Adipocyte (in vitro differentiated cells): Measurements from ENCODE around the gene SLAMF1.
"Not testable (repeated sequence)": the region's sequence is repeated elsewhere in the genome, so short reads cannot be mapped to it uniquely, and the experiment has no call there.

Experiments
- DNase-seq: peaks from one replicate; pipeline ENCODE4 v3.0.0-alpha.2; 2015; ENCODE audit warnings: low read depth
- H3K27me3 ChIP-seq: replicated peaks from 2 replicates; pipeline ENCODE4 v1.7.0; 2013; ENCODE audit warnings: mild to moderate bottlenecking, low read length, moderate library complexity; ENCODE audit not compliant: control insufficient read depth, insufficient read depth
- H3K36me3 ChIP-seq: 2 replicates; pipeline ENCODE4 v1.7.0; 2013; ENCODE audit warnings: low read length, mild to moderate bottlenecking, moderate library complexity; ENCODE audit not compliant: control insufficient read depth, insufficient read depth, severe bottlenecking
- H3K4me1 ChIP-seq: 2 replicates; pipeline ENCODE4 v1.7.0; 2013; ENCODE audit warnings: mild to moderate bottlenecking, low read length, moderate library complexity; ENCODE audit not compliant: control insufficient read depth, insufficient read depth
- H3K4me3 ChIP-seq: 2 replicates; pipeline ENCODE4 v1.7.0; 2013; ENCODE audit warnings: mild to moderate bottlenecking, low read length, moderate library complexity
- H3K9ac ChIP-seq: 2 replicates; pipeline ENCODE4 v1.7.0; 2013; ENCODE audit warnings: mild to moderate bottlenecking, low read length, moderate library complexity
- H3K9me3 ChIP-seq: 2 replicates; pipeline ENCODE4 v1.7.0; 2013; ENCODE audit warnings: mild to moderate bottlenecking, low read length, moderate library complexity; ENCODE audit not compliant: control insufficient read depth

Gene SLAMF1

DNA sequence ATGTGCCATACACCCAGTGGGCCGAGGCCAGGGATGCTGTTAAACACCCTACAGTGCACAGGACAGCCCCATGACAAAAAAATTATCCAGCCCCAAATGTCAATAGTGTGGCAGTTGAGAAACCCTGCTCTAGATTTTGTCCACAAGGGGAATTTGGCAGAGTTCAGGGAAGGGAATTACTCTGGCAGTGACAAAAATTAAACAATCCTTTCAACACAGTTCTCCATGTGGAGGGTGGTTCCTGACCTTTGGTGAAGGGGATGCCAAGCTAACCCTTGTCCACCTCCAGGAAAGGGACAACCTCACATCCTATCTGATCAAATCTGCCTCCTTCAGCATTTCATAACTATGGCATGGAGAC, 39.2 kb downstream of the SLAMF1 start:
- Histone ChIP-seq H3K4me3 (no peak overlapping the region), H3K9ac (no peak overlapping the region), H3K27me3 (peaks cover 32% of the 10 kb centered on the region), H3K4me1 (no peaks in the 10 kb centered on the region), H3K9me3 (no peaks in the 10 kb centered on the region), H3K36me3 (no peaks in the 10 kb centered on the region)
- no peak for DNase-seq

- Histone ChIP-seq H3K9me3 (no peaks in the 10 kb centered on the region), H3K27me3 (peaks cover 27% of the 10 kb centered on the region), H3K36me3 (no peaks in the 10 kb centered on the region), H3K4me3 (no peak overlapping the region), H3K9ac (no peak overlapping the region), H3K4me1 (no peaks in the 10 kb centered on the region)
- peak; percentile 57 for DNase-seq
These were observed 39.7 kb downstream of the SLAMF1 start for GRCh38 chr1:160607011-160607671.

GRCh38 chr1:160606611-160607010, 40.2 kb downstream of the SLAMF1 start:
- H3K4me3 ChIP-seq, result no peak overlapping the region
- no peaks in the 10 kb centered on the region for H3K36me3 ChIP-seq
- DNase-seq, result no peak
- H3K9me3 ChIP-seq, result peaks cover 3% of the 10 kb centered on the region
- peaks cover 24% of the 10 kb centered on the region for H3K27me3 ChIP-seq
- H3K4me1 ChIP-seq, result no peaks in the 10 kb centered on the region
- H3K9ac ChIP-seq, result no peak overlapping the region

DNA sequence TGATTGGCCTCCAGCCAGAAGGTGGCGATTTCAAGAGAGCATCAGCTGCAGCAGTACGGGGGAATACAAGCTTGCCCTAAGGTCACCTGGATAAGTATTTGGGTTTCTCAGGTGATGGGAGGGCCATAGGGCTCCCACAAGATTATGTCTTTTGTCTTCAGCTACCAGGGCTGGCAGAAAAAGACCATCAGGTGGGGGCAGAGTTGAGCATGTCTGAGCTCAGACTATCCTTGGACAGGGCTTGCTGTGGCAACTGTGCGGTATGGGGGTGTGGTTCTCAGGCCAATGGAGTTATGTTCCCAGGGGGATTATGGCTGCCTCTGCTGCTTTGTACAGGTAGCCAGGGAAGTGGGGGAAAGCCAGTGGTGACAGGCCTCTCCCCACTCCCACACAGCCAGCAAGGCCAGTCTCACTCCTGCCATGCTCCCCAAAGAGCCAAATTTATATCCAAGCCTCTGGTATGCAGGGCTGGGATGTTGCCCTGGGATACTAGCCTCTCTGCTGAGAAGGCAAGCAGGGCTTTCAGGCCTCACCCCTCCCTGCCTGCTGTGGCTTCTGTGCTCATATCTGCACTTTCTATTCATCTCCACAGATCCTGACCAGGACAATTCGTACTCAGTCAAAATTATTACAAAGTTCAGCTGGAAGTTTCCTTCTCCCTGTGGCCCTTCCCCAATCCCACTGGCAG, 40.9 kb downstream of the SLAMF1 start:
- Histone ChIP-seq H3K4me3 (no peak overlapping the region), H3K9me3 (peaks cover 6% of the 10 kb centered on the region), H3K27me3 (peaks cover 24% of the 10 kb centered on the region), H3K9ac (no peak overlapping the region), H3K4me1 (no peaks in the 10 kb centered on the region), H3K36me3 (no peaks in the 10 kb centered on the region)
- DNase-seq, result no peak

GRCh38 chr1:160605205-160605604, 41.6 kb downstream of the SLAMF1 start:
- Histone ChIP-seq H3K4me3 (no peak overlapping the region), H3K9me3 (peaks cover 6% of the 10 kb centered on the region), H3K36me3 (no peaks in the 10 kb centered on the region), H3K9ac (no peak overlapping the region), H3K27me3 (peaks cover 16% of the 10 kb centered on the region), H3K4me1 (no peaks in the 10 kb centered on the region)
- DNase-seq, result no peak

- Histone ChIP-seq H3K4me3 (no peak overlapping the region), H3K27me3 (no peaks in the 10 kb centered on the region), H3K9me3 (peaks cover 6% of the 10 kb centered on the region), H3K9ac (no peak overlapping the region), H3K36me3 (no peaks in the 10 kb centered on the region), H3K4me1 (no peaks in the 10 kb centered on the region)
- no peak for DNase-seq
These were observed 49.1 kb downstream of the SLAMF1 start for GRCh38 chr1:160597705-160598104.

DNA sequence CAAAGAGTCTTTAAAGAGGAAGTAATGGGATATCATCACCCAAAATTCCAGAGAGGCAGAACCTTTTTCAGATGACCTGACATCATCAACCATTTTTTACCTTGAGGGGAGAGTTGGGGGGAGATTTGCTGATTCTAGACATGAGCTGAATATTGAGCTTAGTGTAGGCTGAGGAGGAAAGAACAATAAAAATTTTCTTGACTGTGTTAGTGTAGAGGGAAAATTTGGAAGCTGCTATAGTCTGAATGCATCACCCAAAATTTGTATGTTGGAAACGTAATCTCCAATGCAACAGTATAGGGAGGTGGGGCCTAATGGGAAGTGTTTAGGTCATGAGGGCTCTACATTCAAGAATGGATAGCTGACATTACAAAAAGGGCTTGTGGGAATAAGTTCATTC, 49.8 kb downstream of the SLAMF1 start:
- Histone ChIP-seq H3K9me3 (peaks cover 6% of the 10 kb centered on the region), H3K27me3 (no peaks in the 10 kb centered on the region), H3K9ac (no peak overlapping the region), H3K36me3 (no peaks in the 10 kb centered on the region), H3K4me1 (no peaks in the 10 kb centered on the region), H3K4me3 (no peak overlapping the region)
- no peak for DNase-seq

GRCh38 chr1:160590488-160590887, 56.4 kb downstream of the SLAMF1 start:
- H3K36me3 ChIP-seq, result no peaks in the 10 kb centered on the region
- H3K4me3 ChIP-seq, result no peak overlapping the region
- no peaks in the 10 kb centered on the region for H3K4me1 ChIP-seq
- no peaks in the 10 kb centered on the region for H3K9me3 ChIP-seq
- no peak overlapping the region for H3K9ac ChIP-seq
- no peaks in the 10 kb centered on the region for H3K27me3 ChIP-seq
- DNase-seq, result no peak

GRCh38 chr1:160588468-160588867, 58.4 kb downstream of the SLAMF1 start:
- H3K9me3 ChIP-seq, result no peaks in the 10 kb centered on the region
- no peaks in the 10 kb centered on the region for H3K27me3 ChIP-seq
- no peak overlapping the region for H3K9ac ChIP-seq
- no peaks in the 10 kb centered on the region for H3K4me1 ChIP-seq
- H3K36me3 ChIP-seq, result no peaks in the 10 kb centered on the region
- DNase-seq, result no peak
- no peak overlapping the region for H3K4me3 ChIP-seq

GRCh38 chr1:160584784-160585183, 62.1 kb downstream of the SLAMF1 start:
- Histone ChIP-seq H3K36me3 (no peaks in the 10 kb centered on the region), H3K4me3 (no peak overlapping the region), H3K4me1 (no peaks in the 10 kb centered on the region), H3K9ac (no peak overlapping the region), H3K9me3 (no peaks in the 10 kb centered on the region), H3K27me3 (no peaks in the 10 kb centered on the region)
- no peak for DNase-seq

- H3K4me3 ChIP-seq, H3K4me1 ChIP-seq, H3K36me3 ChIP-seq, H3K27me3 ChIP-seq, DNase-seq, H3K9ac ChIP-seq, H3K9me3 ChIP-seq: not testable (repeated sequence)
These were observed 63.9 kb downstream of the SLAMF1 start for GRCh38 chr1:160582976-160583375.

DNA sequence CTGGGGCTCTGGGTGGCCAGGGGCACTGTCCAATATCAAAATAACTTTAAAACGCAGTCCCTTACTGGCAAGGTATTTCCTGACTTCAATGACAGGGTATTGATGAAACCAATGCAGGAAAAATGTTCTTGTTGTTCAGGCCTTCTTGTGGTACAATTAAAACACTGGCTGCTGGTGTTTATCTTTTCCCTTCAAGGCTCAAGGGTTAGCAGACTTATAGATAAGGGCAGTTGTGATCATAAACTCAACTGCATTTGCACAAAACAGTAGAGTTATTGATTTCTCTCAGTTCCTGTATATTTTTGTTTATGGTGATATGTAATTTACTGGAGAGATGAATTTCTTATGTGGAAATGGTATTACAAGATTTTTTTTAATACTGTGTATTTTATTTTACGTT, 64.9 kb downstream of the SLAMF1 start:
- DNase-seq, result no peak
- no peaks in the 10 kb centered on the region for H3K4me1 ChIP-seq

More for the DNA sequence above, 64.9 kb downstream of the SLAMF1 start:
- Histone ChIP-seq H3K9me3 (no peaks in the 10 kb centered on the region), H3K9ac (no peak overlapping the region), H3K27me3 (no peaks in the 10 kb centered on the region), H3K36me3 (no peaks in the 10 kb centered on the region), H3K4me3 (no peak overlapping the region)
